Right cardiac atrium (tissue), 5 donors: Measurements from ENCODE around the gene CORO6. TPM values are rescaled to one million over a fixed set of nuclear protein-coding genes. Genes with fewer than 3 reads are reported as not detected.

Experiments used
- ATAC-seq, 2 donors: fragments of 200-7000 bp; cut with Tn5 transposase; one replicate each; pipeline versions ENCODE4 v1.8.0 to v1.9.1; 2020; ENCODE audit warnings: moderate library complexity in 2 of 2, mild to moderate bottlenecking in 1 of 2
- DNase-seq, 3 donors: peaks; one replicate each; pipeline ENCODE4 v3.0.0-alpha.2; 2020
- H3K27ac ChIP-seq: one replicate; pipeline ENCODE4 v1.5.1; 2013; ENCODE audit warnings: mild to moderate bottlenecking, low read length, control low read depth, moderate library complexity
- H3K27me3 ChIP-seq: one replicate; pipeline ENCODE4 v1.6.1; 2013; ENCODE audit not compliant: control insufficient read depth, insufficient read depth
- H3K4me1 ChIP-seq: one replicate; pipeline ENCODE4 v1.6.1; 2013; ENCODE audit warnings: low read length; ENCODE audit not compliant: control insufficient read depth, insufficient read depth
- H3K4me3 ChIP-seq: one replicate; pipeline ENCODE4 v1.5.1; 2013; ENCODE audit warnings: low read length, control low read depth
- H3K9me3 ChIP-seq: one replicate; pipeline ENCODE4 v1.6.1; 2013; ENCODE audit warnings: low read length; ENCODE audit not compliant: control insufficient read depth
- WGBS: extraction: QIAGEN DNeasy Blood & Tissue Kit; methylation state at CpG from one replicate; pipeline ENCODE4 v1.1.7; 2013; 5-methylcytosine and 5-hydroxymethylcytosine counted together
- intact Hi-C, 4 donors: fragments of 100-400 bp; cut with DNase I; formaldehyde crosslinking; loops; one replicate each; pipeline versions ENCODE4 v1.11.0 to v1.14.0; 2022 to 2023
- polyA plus RNA-seq: library from polyadenylated mRNA; stranded (reverse); fragments of 200-250 nt; gene quantifications from one replicate; pipeline ENCODE4 v1.2.3, GENCODE V29; 2013
- total RNA-seq, 4 donors: library from RNA; stranded (reverse); fragmentation: NEBNext Ultra II Directional; extraction: Animal tissue kit (Norgen Biotek cat#: 25700); gene quantifications; one replicate each; pipeline ENCODE4 v1.2.1, GENCODE V29; 2021
- donor health status: healthy with polysubstance abuse.
- donor health status: DM: no; HTN: yes; CAD: no.
- donor health status: DM: no; HTN: no; CAD: no.
- donor health status: DM: no; HTN: yes; CAD: no; lungs with severe emphysema.
- donor health status: DM: yes; HTN: yes; CAD: no.

The CORO6 gene
- total and polyA plus RNA-seq, 5 donors = 93.5 to 148 (median 108) TPM

DNA sequence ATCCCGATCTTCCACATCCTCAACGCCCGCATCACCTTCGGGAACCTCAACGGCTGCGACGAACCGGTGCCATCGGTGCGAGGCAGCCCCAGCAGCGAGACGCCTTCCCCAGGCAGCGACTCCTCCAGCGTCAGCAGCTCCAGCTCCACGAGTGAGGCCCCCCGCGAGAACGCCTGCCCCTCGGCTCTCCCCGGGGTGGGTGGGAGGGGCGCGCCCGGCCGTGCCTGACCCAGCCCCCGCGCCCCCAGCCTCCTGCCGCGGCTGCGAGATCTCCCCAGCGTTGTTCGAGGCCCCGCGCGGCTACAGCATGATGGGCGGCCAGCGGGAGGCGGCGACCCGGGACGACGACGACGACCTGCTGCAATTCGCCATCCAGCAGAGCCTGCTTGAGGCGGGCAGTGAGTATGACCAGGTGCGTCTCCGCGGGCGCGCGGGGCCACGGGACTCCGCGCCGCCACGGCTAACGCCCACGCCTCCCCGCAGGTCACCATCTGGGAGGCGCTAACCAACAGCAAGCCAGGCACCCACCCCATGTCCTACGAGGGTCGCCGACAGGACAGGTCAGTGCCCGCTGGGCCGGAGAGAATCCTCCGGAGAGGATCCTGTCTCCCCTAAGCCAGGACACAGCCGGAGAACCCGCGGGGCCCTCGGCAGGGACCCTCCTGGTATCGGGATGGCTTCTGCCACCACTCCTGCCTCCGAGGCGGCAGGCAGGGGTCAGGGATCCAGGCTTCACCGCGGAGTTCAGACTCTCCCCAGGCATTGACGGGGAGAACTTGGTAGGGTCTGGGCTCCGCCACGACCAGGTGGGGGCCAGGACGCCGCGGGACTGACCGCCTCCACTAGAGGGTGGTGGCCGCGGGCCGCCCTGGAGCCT, 10.1 kb downstream of the CORO6 start:
- ATAC-seq = no peak
- Histone ChIP-seq H3K9me3 (no peaks in the 10 kb centered on the region), H3K4me1 (peaks cover 4% of the 10 kb centered on the region), H3K27me3 (no peaks in the 10 kb centered on the region), H3K27ac (no peak overlapping the region), H3K4me3 (no peak overlapping the region)
- DNase-seq = peak in 2 of 3 donors; percentile 64 to 74
- intact Hi-C loops = no loop called here
- 51% methylated on average over 85 of the region's 85 CpGs for WGBS

DNA sequence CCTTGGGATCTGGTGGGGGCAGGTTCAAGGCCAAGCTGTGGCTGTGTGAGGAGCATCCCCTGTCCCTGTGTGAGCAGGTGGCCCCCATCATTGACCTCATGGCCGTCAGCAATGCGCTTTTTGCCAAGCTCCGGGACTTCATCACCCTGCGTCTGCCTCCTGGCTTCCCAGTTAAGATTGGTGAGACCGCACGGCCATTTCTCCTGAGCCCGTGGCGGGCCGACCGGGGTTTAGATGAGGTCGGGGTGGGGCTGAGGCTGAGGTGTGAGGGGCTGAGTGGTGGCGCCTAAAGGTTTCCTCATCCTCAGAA, 10.7 kb downstream of the CORO6 start:
- intact Hi-C loops = no loop called here
- DNase-seq (peak in 1 of 3 donors; percentile 60), ATAC-seq (no peak)
- Histone ChIP-seq H3K4me1 (peaks cover 4% of the 10 kb centered on the region), H3K4me3 (no peak overlapping the region), H3K27ac (no peak overlapping the region), H3K27me3 (no peaks in the 10 kb centered on the region), H3K9me3 (no peaks in the 10 kb centered on the region)
- WGBS = 92% methylated on average over 12 of the region's 12 CpGs

DNA sequence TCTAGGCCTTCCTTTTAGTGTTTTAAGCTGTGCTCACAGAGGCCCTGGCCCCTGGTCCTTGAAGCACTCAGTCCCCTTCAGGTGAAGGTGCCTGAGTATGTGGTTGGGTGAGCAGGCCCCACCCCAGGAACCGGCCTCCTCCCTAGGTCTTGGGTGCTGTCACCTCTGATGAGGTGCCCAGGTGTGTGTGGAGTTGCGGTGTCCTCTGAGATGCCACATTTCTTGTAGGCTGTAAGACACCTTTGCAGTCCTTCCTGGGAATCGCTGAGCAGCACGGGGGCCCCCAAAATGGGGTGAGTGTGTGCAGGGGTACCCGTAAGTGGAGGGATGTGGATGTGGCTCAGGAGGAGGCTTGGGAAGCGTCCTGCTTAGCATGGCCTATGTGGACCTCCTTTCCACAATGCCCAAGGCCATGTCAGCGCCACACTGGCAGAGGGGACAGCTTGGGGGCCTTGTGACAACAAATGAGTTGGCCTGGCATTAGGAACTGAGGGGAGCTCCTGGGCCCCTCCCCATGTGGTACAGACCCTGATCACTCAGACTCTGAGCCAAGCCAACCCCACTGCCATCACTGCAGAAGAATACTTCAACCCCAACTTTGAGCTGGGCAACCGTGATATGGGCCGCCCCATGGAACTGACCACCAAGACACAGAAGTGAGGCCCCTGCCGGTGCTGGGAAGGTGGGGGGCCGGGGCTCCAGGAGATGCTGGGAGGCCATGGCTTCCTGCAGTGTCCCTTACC, 11.2 kb downstream of the CORO6 start:
- Histone ChIP-seq H3K4me1 (peaks cover 4% of the 10 kb centered on the region), H3K9me3 (no peaks in the 10 kb centered on the region), H3K27ac (no peak overlapping the region), H3K27me3 (no peaks in the 10 kb centered on the region), H3K4me3 (no peak overlapping the region)
- DNase-seq (peak in 1 of 3 donors; percentile 40), ATAC-seq (no peak)
- 98% methylated on average over 11 of the region's 11 CpGs for WGBS
- intact Hi-C loops = no loop called here

- Histone ChIP-seq H3K27ac (no peak overlapping the region), H3K4me3 (no peak overlapping the region), H3K9me3 (no peaks in the 10 kb centered on the region), H3K4me1 (peaks cover 4% of the 10 kb centered on the region), H3K27me3 (no peaks in the 10 kb centered on the region)
- no peak for DNase-seq
- 78% methylated on average over 3 of the region's 3 CpGs for WGBS
- intact Hi-C loops = no loop called here
- no peak for ATAC-seq
Measured at GRCh38 chr17:29610395-29610794, 12.3 kb downstream of the CORO6 start.

DNA sequence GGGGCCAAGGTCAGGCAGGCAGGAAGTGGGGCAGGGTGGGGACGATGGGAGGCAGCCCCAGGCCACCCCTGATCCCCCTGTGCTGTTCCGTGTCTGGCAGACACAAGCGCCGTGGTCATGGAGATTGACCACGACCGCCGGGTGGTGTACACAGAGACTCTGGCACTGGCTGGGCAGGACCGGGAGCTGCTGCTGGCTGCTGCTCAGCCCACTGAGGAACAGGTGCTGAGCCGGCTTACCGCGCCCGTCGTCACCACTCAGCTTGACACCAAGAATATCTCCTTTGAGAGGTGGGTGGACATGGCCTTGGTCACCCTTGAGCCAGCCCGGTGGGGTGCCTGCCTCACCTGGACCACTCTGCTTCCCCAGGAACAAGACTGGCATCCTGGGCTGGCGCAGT, 13.7 kb downstream of the CORO6 start:
- no peaks in the 10 kb centered on the region for H3K27me3 ChIP-seq
- ATAC-seq (no peak), DNase-seq (peak in 1 of 3 donors; percentile 57)
- H3K27ac ChIP-seq = no peak overlapping the region
- no peak overlapping the region for H3K4me3 ChIP-seq
- intact Hi-C loops = no loop called here
- 85% methylated on average over 15 of the region's 15 CpGs for WGBS
- H3K9me3 ChIP-seq = no peaks in the 10 kb centered on the region
- H3K4me1 ChIP-seq = peaks cover 4% of the 10 kb centered on the region

DNA sequence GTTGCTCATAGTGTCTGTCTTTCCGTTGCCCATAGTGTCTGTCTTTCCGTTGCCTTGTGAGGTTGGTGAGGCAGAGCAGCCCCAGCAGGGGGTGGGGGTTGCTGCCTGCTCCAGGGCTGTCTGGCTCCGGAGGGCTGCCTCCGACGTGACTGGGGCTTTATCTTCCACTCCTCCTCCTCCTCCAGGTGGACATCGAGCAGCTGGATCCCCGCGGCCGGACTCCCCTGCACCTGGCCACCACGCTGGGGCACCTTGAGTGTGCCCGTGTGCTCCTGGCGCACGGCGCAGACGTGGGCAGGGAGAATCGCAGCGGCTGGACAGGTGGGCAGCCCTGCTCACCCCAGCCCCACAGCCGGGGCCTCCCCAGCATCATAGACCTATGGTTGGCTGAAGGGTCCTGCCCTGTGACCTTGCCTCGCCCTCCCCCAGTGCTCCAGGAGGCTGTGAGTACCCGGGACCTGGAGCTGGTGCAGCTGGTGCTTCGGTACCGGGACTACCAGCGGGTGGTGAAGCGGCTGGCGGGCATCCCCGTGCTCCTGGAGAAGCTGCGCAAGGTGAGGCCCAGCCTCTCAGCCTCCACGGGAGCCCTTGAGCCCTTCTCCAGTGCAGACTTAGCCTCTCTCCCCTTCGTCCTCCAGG, 15.0 kb downstream of the CORO6 start:
- Histone ChIP-seq H3K4me3 (no peak overlapping the region), H3K27ac (no peak overlapping the region), H3K4me1 (no peaks in the 10 kb centered on the region), H3K9me3 (no peaks in the 10 kb centered on the region), H3K27me3 (no peaks in the 10 kb centered on the region)
- intact Hi-C loops = no loop called here
- no peak for ATAC-seq
- peak in 2 of 3 donors; percentile 45 to 52 for DNase-seq
- WGBS = 88% methylated on average over 29 of the region's 29 CpGs

DNA sequence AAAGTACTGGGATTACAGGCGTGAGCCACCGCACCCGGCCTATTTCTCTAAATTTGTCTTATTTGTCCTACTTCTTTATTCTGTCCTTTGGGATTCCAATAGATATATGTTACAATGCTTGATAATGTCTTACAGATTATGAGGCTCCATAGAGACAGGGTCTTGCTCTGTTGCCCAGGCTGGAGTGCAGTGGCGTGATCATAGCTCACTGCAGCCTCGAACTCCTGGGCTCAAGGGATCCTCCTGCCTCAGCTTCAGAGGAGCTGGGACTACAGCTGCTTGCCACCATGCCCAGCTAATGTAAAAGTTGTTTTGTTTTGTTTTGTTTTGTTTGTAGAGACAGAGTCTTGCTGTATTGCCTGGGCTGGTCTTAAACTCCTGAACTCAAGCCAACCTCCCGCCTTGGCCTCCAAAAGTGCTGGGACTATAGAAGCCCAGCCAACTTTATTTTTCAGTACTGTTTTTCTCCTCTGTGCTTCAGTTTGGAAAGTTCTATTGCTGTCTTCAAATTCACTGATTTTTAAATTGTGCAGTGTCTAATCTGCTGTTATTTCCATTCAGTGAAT, 19.5 kb downstream of the CORO6 start:
- DNase-seq (peak in 2 of 3 donors; percentile 58 to 80), ATAC-seq (peak in 1 of 2 donors; percentile 29)
- H3K4me3 ChIP-seq = no peak overlapping the region
- no peaks in the 10 kb centered on the region for H3K4me1 ChIP-seq
- no peaks in the 10 kb centered on the region for H3K27me3 ChIP-seq
- no peaks in the 10 kb centered on the region for H3K9me3 ChIP-seq
- WGBS = 78% methylated on average over 6 of the region's 6 CpGs
- intact Hi-C loops = no loop called here
- H3K27ac ChIP-seq = peak overlapping the region; percentile 31

DNA sequence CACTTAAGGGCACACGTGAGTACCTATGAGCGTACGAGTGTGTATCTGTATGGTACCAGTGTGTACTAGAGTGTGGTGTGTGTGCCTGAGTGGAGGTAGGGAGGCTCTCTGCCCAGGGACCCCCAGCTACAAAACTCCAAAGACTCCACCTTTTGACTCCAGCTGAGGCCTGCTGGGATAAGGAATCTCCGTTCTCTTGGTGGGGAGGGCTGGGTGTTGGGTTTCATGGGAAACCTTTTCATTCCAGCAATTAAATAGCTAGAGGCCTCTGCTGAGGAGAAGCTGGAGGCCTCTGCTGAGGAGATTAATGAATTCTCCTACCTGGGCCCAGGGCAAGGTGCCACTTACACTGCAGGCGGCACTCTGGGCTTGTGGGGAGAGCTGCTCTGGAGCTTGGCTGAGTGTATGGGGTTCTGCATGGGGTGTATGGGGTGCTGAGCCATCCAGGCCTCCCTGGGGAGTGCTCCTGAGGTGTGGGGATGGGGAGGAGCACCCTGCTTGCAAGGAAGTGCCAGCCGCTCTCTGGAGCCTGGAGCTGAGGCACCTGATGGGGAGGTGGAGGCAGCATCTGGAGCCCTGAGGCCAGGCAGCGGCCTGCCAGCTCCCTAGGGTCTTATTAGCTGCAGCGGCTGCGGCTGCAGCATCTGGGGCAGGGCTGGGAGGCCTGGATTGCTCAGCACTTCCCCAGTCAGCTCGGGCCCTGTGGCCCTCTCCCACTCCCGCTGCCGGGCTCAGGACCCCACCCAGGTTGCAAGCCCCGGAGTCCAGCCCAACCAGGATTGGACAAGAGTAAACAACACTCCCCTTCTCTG, 25.1 kb downstream of the CORO6 start:
- intact Hi-C loops = no loop called here
- peak in 2 of 3 donors; percentile 55 to 63 for DNase-seq
- WGBS = 54% methylated on average over 13 of the region's 13 CpGs
- ATAC-seq = no peak
- H3K9me3 ChIP-seq = no peaks in the 10 kb centered on the region
- no peaks in the 10 kb centered on the region for H3K27me3 ChIP-seq
- H3K27ac ChIP-seq = no peak overlapping the region
- no peak overlapping the region for H3K4me3 ChIP-seq
- no peaks in the 10 kb centered on the region for H3K4me1 ChIP-seq

- Histone ChIP-seq H3K9me3 (no peaks in the 10 kb centered on the region), H3K4me3 (no peak overlapping the region), H3K4me1 (no peaks in the 10 kb centered on the region), H3K27me3 (no peaks in the 10 kb centered on the region), H3K27ac (no peak overlapping the region)
- 48% methylated on average over 9 of the region's 9 CpGs for WGBS
- ATAC-seq (peak in 1 of 2 donors; percentile 44), DNase-seq (peak in 2 of 3 donors; percentile 65 to 74)
- intact Hi-C loops = no loop called here
Measured at GRCh38 chr17:29596811-29597210, 25.9 kb downstream of the CORO6 start.

GRCh38 chr17:29595943-29596774, 26.6 kb downstream of the CORO6 start:
- ATAC-seq = no peak
- intact Hi-C loops = no loop called here
- Histone ChIP-seq H3K4me1 (no peaks in the 10 kb centered on the region), H3K4me3 (no peak overlapping the region), H3K27me3 (no peaks in the 10 kb centered on the region), H3K9me3 (no peaks in the 10 kb centered on the region), H3K27ac (no peak overlapping the region)
- WGBS = 76% methylated on average over 12 of the region's 12 CpGs
- peak in 2 of 3 donors; percentile 52 to 54 for DNase-seq
